Measurements from ENCODE around the gene C9orf72. TPM values are rescaled to one million over a fixed set of nuclear protein-coding genes. Genes with fewer than 3 reads are reported as not detected.

C9orf72 gene
- total and polyA plus RNA-seq, 2 of the 13 experiments (the other 11 are each of a cell fraction or from before 2014, with no cell fraction given), result 3.1 to 5.9 TPM

DNA sequence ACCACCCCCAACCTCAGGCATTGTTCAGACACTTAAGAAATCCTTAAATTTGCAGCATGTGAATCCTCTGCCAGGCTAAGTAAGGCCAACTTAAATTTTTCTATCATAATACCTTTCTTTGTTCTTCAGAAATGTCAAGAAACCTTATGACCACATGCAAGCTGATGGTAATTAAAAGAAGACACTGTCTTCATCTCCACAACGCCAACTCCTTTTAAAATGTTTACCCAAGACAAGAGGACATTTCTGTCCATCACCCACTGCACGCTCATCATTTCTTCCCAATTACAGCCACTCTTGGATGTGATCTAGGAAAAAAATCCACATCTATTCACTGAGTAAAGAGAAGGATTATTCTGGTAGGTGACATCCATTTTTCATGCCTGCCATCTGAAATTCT is 55.3 kb downstream of the C9orf72 start:
- Histone ChIP-seq H3K9me3 (ENCODE audit: low read length) (no peaks in the 10 kb centered on the region), H3K4me1 (ENCODE audit: insufficient read depth, low read length) (no peaks in the 10 kb centered on the region), H3K79me2 (ENCODE audit: insufficient read depth, low read length) (no peaks in the 10 kb centered on the region), H3K27me3 (ENCODE audit: control insufficient read depth in 1 of 2, insufficient read depth in 2 of 2, low read length in 2 of 2) (no peaks in the 10 kb centered on the region), H3K4me2 (ENCODE audit: low read depth, low read length) (no peak overlapping the region), H3K36me3 (replicated peaks in 1 of 2; ENCODE audit: control insufficient read depth in 1 of 2, insufficient read depth in 2 of 2, low read length in 2 of 2) (no peaks in the 10 kb centered on the region), H3K9ac (ENCODE audit: insufficient read depth, low read depth, low read length) (no peak overlapping the region), H3K4me3 (replicated peaks in 1 of 3; ENCODE audit: insufficient read depth in 1 of 3, low read depth in 2 of 3, low read length in 3 of 3) (no peak overlapping the region), H3K27ac (ENCODE audit: extremely low read length, insufficient read depth, low read length) (no peak overlapping the region), H2AFZ (ENCODE audit: low read length) (no peak overlapping the region), H4K20me1 (ENCODE audit: insufficient read depth, low read length) (no peaks in the 10 kb centered on the region)
- CTCF ChIA-PET (ENCODE audit: low intra/inter-chr PET ratio, low total read pairs), result no interaction called here
- ATAC-seq (no peak), DNase-seq (ENCODE audit: low spot score) (no peak), FAIRE-seq (no peak)
- POLR2A ChIA-PET, result no interaction called here
- in situ Hi-C loops (cut with HindIII; ENCODE audit: extremely low pct_ligation_motif_present, low pct_unique_long_range_greater_than_20kb) (no loop called here), intact Hi-C loops (cut with micrococcal nuclease; ENCODE audit: unreplicated experiment) (no loop called here)
- WGBS (ENCODE audit: low lambda C conversion rate), result 4% methylated on average over 2 of the region's 2 CpGs
- TF ChIP-seq ZNF468 (CRISPR knock-in tag; IDR thresholded peaks at IDR 0.05), result no peak
- TF ChIP-seq, protein P1, sequence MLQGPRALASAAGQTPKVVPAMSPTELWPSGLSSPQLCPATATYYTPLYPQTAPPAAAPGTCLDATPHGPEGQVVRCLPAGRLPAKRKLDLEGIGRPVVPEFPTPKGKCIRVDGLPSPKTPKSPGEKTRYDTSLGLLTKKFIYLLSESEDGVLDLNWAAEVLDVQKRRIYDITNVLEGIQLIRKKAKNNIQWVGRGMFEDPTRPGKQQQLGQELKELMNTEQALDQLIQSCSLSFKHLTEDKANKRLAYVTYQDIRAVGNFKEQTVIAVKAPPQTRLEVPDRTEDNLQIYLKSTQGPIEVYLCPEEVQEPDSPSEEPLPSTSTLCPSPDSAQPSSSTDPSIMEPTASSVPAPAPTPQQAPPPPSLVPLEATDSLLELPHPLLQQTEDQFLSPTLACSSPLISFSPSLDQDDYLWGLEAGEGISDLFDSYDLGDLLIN (CRISPR knock-in tag; IDR thresholded peaks at IDR 0.05; ENCODE audit: borderline replicate concordance), result no peak
- TF ChIP-seq, protein P2, sequence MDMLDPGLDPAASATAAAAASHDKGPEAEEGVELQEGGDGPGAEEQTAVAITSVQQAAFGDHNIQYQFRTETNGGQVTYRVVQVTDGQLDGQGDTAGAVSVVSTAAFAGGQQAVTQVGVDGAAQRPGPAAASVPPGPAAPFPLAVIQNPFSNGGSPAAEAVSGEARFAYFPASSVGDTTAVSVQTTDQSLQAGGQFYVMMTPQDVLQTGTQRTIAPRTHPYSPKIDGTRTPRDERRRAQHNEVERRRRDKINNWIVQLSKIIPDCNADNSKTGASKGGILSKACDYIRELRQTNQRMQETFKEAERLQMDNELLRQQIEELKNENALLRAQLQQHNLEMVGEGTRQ (IDR thresholded peaks at IDR 0.05; ENCODE audit: low read depth, low read length), result no peak
- TF ChIP-seq, protein P2 (CRISPR knock-in tag; IDR thresholded peaks at IDR 0.05; ENCODE audit: borderline replicate concordance), result no peak
- no TSS peak for BruUV-seq (replicated peaks)

DNA sequence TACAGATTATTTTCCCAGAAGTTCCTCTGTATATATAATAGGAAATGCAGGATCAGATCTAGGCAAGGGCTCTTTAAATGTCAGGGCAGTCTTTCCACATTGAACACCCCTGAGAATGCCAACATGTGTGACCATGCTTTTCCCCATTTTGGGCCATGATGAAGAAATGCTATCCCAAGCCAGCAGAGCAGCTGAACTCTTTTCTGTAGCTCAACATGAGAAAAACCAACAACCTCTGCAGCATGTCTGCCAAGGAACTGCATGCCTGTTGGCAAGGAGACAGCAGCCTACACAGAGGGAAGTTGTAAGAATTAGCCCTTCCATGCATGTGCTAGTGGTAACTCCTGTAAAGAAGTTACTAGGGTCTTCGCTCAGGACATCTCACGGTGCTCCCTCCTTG is 58.7 kb downstream of the C9orf72 start:
- Histone ChIP-seq H3K9me3 (ENCODE audit: low read length) (no peaks in the 10 kb centered on the region), H3K4me3 (replicated peaks in 1 of 3; ENCODE audit: insufficient read depth in 1 of 3, low read depth in 2 of 3, low read length in 3 of 3) (no peak overlapping the region), H3K27ac (ENCODE audit: extremely low read length, insufficient read depth, low read length) (no peak overlapping the region), H4K20me1 (ENCODE audit: insufficient read depth, low read length) (no peaks in the 10 kb centered on the region), H3K9ac (ENCODE audit: insufficient read depth, low read depth, low read length) (no peak overlapping the region), H3K4me2 (ENCODE audit: low read depth, low read length) (no peak overlapping the region), H3K36me3 (replicated peaks in 1 of 2; ENCODE audit: control insufficient read depth in 1 of 2, insufficient read depth in 2 of 2, low read length in 2 of 2) (no peaks in the 10 kb centered on the region), H3K27me3 (ENCODE audit: control insufficient read depth in 1 of 2, insufficient read depth in 2 of 2, low read length in 2 of 2) (no peaks in the 10 kb centered on the region), H2AFZ (ENCODE audit: low read length) (no peak overlapping the region), H3K4me1 (ENCODE audit: insufficient read depth, low read length) (no peaks in the 10 kb centered on the region), H3K79me2 (ENCODE audit: insufficient read depth, low read length) (no peaks in the 10 kb centered on the region)
- ChIA-PET POLR2A (no interaction called here), CTCF (ENCODE audit: low intra/inter-chr PET ratio, low total read pairs) (no interaction called here)
- no TSS peak for BruUV-seq (replicated peaks)
- in situ Hi-C loops (cut with HindIII; ENCODE audit: extremely low pct_ligation_motif_present, low pct_unique_long_range_greater_than_20kb) (no loop called here), intact Hi-C loops (cut with micrococcal nuclease; ENCODE audit: unreplicated experiment) (no loop called here)
- FAIRE-seq (no peak), ATAC-seq (no peak), DNase-seq (ENCODE audit: low spot score) (no peak)
- WGBS (ENCODE audit: low lambda C conversion rate), result 5% methylated on average over 2 of the region's 2 CpGs
- no peak for TF ChIP-seq ZNF337 (CRISPR knock-in tag; IDR thresholded peaks at IDR 0.05; ENCODE audit: borderline replicate concordance, low read depth)
- TF ChIP-seq SUZ12 (IDR thresholded peaks at IDR 0.05; ENCODE audit: low read depth, low read length), result no peak
- no peak for TF ChIP-seq HDAC1 (CRISPR knock-in tag; IDR thresholded peaks at IDR 0.05)
- no peak for TF ChIP-seq ZBTB3 (CRISPR knock-in tag; IDR thresholded peaks at IDR 0.05; ENCODE audit: borderline replicate concordance, low read depth)
- TF ChIP-seq, protein P3, sequence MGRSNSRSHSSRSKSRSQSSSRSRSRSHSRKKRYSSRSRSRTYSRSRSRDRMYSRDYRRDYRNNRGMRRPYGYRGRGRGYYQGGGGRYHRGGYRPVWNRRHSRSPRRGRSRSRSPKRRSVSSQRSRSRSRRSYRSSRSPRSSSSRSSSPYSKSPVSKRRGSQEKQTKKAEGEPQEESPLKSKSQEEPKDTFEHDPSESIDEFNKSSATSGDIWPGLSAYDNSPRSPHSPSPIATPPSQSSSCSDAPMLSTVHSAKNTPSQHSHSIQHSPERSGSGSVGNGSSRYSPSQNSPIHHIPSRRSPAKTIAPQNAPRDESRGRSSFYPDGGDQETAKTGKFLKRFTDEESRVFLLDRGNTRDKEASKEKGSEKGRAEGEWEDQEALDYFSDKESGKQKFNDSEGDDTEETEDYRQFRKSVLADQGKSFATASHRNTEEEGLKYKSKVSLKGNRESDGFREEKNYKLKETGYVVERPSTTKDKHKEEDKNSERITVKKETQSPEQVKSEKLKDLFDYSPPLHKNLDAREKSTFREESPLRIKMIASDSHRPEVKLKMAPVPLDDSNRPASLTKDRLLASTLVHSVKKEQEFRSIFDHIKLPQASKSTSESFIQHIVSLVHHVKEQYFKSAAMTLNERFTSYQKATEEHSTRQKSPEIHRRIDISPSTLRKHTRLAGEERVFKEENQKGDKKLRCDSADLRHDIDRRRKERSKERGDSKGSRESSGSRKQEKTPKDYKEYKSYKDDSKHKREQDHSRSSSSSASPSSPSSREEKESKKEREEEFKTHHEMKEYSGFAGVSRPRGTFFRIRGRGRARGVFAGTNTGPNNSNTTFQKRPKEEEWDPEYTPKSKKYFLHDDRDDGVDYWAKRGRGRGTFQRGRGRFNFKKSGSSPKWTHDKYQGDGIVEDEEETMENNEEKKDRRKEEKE (IDR thresholded peaks at IDR 0.05), result no peak
- no peak for TF ChIP-seq ASH2L (IDR thresholded peaks at IDR 0.05; ENCODE audit: insufficient read length, low read depth, low read length)
- no peak for TF ChIP-seq DR1 (CRISPR knock-in tag; IDR thresholded peaks at IDR 0.05)
- TF ChIP-seq RFXAP (CRISPR knock-in tag; IDR thresholded peaks at IDR 0.05; ENCODE audit: borderline replicate concordance), result no peak

All from HepG2 (cell line).